ENCODE results near the gene SBF1.
"Not testable (repeated sequence)": the region's sequence is repeated elsewhere in the genome, so short reads cannot be mapped to it uniquely, and the experiment has no call there.

Gene SBF1, protein sequence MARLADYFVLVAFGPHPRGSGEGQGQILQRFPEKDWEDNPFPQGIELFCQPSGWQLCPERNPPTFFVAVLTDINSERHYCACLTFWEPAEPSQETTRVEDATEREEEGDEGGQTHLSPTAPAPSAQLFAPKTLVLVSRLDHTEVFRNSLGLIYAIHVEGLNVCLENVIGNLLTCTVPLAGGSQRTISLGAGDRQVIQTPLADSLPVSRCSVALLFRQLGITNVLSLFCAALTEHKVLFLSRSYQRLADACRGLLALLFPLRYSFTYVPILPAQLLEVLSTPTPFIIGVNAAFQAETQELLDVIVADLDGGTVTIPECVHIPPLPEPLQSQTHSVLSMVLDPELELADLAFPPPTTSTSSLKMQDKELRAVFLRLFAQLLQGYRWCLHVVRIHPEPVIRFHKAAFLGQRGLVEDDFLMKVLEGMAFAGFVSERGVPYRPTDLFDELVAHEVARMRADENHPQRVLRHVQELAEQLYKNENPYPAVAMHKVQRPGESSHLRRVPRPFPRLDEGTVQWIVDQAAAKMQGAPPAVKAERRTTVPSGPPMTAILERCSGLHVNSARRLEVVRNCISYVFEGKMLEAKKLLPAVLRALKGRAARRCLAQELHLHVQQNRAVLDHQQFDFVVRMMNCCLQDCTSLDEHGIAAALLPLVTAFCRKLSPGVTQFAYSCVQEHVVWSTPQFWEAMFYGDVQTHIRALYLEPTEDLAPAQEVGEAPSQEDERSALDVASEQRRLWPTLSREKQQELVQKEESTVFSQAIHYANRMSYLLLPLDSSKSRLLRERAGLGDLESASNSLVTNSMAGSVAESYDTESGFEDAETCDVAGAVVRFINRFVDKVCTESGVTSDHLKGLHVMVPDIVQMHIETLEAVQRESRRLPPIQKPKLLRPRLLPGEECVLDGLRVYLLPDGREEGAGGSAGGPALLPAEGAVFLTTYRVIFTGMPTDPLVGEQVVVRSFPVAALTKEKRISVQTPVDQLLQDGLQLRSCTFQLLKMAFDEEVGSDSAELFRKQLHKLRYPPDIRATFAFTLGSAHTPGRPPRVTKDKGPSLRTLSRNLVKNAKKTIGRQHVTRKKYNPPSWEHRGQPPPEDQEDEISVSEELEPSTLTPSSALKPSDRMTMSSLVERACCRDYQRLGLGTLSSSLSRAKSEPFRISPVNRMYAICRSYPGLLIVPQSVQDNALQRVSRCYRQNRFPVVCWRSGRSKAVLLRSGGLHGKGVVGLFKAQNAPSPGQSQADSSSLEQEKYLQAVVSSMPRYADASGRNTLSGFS (N-terminal part only)

DNA sequence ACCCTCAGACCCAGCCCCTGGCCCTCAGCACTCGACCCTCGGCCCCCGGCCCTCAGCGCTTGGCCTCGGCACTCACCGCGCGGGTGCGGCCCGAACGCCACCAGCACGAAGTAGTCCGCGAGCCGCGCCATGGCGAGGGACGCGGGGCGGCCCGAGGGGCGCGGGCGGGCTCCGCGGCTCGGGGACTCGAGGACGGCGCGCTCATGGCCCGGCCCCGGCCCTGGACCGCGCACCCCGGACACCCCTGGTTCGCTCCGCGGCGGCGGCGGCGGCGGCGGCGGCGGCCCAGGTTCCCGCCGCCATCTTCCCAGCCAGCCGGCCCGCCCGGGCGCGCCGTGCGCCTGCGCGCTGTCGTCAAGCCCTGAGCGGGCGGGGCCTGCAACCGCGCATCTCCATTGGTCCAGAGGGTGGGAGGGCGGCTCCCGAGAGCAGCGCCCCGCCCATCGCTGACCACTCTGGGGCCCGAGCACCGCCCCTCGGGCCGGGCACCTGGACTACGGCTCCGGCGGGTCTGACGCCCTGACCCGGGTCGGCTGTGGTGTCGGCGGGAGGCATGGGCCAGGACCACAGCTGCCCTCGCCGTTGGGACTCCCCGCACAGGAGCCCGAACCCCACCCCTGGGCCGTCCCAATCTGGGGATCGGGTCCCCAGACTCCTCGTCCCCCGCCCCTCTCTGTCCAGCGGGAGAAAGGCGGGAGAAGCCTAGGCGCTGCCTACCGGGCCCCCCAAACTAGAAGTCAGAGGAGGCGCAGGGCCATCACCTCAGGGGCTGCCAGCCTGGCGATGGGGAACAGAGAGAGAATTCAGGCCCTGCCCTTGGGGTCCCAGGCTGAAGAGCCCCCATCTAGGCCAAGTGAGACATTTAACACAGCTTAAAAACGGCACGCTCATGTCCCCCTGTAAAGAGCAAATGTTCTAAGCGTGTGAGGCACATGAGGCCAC lies at the start of gene SBF1:
Gene SBF1, minus strand, starts transcription at position 326 of the 942 bp plus-strand sequence. Its CDS starts 195 bp downstream, at position 131.
- peak; percentile 52 to 64 for DNase-seq

DNA sequence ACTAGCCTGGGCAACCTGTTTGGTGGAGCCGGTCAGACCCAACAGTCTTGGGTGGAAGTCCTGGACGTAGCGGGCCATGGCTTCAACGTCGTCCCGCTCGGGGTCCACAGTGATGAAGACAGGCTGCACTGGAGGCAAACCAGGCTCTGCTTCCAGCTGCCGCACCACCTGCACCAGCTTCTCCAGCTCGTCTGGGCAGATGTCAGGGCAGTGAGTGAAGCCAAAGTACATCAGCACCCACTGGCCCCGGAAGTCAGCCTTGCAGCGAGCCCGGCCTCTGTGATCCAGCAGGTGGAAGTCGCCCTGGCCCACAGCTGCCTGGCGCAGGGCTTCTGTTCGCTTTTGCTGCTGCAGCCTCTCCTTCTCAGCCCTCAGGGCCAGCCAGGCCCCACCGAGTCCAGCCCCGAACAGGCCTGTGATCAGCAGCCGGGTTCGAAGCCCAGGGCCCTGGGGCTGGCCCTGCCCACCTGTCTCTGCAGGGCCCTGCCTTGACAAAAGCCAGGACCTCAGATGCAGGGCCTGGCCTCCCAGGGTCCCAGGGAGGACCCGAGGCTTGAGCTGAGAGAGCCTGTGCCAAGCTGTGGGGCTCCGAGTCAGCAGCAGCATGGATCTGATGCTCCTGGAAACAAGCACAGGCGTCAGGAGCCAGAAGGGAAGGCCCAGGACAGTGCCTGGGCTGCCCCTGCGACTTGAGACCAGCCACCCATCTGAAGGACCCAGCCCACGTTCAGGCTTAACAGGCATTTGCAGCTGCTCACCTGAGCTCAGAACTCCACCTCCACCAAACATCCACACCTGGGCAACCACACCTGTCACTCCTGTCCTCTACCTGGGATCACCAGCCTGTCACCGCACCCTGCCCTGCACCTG lies 49.2 kb upstream of the SBF1 start:
- no peak for DNase-seq

DNA sequence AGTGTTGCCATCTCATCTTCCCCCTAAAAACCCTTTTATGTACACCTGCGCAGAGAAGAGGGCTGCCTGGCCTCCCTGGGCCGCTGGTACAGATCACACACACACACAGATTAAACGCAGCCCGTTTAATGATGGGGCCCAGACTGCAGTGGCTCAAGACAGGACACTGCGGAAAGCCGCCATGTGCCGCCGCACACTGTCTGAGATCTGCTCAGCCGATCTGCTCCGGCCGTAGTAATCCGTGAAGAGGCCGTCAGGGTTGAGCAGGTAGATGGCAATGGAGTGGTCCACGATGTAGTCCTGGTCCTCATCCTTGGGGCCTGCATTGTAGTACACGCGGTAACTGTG lies 48.6 kb upstream of the SBF1 start:
- no peak for DNase-seq

DNA sequence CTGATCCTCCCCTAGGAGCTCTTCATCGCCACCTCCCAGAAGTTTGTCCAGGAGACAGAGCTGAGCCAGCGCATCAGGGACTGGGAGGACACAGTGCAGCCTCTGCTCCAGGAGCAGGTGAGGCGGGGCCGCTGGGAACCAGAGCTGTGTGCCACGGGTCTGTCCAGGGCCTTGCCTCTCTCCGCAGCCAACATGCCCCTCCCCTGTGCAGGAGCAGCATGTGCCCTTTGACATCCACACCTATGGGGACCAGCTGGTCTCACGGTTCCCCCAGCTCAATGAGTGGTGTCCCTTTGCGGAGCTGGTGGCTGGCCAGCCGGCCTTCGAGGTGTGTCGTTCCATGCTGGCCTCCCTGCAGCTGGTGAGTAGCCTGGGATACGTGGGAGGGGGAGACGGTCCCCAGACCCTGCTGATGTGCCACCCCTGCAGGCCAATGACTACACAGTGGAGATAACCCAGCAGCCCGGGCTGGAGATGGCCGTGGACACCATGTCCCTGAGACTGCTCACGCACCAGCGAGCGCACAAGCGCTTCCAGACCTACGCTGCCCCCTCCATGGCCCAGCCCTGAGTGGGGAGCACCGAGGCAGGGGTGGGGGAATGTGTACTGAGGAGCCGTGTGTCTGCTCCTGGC lies 48.1 kb upstream of the SBF1 start:
- DNase-seq = no peak

DNA sequence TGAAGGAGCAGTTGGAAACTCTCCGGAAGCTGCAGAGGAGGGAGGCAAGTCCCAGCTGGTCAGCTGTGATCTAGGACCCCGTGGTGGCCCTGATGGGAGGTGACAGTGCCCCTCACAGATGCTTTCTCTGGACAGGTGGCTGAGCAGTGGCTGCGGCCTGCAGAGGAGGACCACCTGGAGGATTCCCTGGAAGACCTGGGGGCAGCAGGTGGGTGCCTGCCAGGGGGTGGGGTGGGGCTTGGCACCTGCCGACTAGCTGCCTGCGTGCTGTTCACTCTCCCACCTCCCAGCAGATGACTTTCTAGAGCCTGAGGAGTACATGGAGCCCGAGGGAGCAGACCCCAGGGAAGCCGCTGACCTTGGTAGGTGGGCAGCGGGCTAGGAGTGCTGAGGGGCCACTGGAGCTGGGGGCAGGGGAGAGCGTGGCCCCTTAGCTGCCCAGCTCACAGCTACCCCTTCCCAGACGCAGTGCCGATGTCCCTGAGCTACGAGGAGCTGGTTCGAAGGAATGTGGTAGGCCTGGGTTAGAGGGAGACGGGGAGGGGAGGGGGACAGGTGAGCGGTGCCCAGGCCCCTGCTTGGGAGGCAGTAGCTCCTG lies 47.5 kb upstream of the SBF1 start:
- no peak for DNase-seq

DNA sequence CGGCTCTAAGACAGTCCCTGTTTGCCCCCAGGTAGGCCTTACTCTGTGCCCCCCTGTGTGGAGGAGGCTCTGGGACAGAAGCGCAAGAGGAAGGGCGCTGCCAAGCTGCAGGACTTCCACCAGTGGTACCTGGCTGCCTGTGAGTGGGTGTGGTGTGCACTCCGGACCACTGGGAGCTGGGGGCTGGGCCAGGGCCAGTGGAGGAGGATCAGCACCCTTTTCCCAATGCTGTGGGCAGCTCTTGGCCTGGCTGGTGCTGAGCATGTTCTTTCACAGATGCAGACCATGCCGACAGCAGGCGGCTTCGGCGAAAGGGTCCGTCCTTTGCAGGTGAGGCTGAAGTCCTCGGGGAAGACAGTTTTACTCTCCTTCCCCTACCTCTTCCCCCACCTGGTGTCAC lies 46.9 kb upstream of the SBF1 start:
- no peak for DNase-seq

DNA sequence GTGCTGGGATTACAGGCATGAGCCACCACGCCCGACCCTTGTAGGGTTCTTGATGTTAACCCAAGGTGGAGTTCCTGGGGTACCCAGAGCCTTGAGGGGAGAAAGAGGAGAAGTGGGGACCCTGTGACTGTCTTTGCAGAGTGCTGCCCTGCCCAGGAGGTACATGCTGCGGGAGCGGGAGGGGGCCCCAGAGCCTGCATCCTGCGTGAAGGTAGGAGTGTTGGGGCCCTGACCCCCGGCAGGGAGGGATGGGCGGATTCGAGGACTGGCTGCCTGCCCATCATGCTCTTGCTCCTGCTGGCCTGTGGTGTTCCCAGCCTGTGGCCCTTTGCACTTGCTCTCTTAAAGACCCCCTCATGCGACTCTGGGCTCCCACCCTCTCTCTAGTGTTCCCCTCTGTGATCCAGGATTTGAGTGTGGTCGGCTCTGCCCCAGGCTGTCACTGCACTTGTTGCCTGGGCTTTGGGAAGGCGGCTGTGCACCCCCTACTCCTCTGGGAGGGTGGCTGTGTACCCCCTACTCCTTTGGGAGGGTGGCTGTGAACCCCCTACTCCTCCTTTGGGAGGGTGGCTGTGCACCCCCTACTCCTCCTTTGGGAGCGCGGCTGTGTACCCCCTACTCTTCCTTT lies 46.1 kb upstream of the SBF1 start:
- DNase-seq = no peak

DNA sequence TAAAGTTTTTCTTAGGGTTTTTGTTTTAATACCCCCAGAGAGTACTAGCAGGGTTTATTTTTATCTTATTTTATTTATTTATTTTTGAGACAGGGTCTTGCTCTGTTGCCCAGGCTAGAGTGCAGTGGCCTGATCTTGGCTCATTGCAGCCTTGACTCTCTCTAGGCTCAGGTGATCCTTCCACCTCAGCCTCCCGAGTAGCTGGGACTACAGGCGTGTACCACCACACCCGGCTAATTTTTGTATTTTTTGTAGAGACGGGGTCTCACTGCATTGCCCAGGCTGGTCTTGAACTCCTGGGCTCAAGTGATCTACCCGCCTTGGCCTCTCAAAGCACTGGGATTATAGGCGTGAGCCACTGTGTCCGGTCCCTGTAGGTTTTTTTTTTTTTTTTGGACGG lies 45.3 kb upstream of the SBF1 start:
- DNase-seq = not testable (repeated sequence)

DNA sequence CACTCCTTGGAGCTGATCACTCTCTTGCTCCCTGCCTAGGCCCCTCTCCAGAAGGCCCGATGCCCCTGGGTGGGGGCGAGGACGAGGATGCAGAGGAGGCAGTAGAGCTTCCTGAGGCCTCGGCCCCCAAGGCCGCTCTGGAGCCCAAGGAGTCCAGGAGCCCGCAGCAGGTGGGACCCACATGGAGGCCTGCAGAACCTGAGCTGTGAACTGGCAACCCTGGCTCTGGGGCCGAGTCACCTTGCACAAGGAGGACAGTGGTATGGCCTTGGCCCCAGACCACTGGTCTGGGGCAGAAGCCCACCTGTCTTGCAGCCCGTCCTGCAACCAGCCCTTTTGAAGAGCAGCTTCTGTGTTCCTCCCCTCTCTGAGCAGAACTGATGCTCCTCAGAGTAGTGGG lies 44.3 kb upstream of the SBF1 start:
- no peak for DNase-seq

DNA sequence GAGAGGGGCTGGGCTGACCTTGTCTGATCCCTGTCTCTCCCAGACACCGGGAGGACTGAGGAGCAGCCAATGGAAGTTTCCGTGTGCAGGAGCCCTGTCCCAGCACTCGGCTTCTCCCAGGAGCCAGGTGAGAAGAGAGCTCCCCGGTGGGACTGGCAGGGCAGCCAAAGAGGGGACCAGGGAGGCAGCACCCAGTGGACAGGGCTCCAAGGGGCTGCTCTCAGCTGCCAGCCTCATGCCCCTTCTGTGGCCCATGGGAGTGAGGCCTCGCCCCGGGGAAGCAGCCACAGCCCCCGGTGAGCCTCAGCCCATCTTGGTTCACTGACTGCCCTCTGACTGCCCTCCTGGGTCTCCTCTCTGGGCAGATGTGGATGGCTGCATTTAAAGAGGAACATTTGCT lies 43.8 kb upstream of the SBF1 start:
- DNase-seq = no peak

DNA sequence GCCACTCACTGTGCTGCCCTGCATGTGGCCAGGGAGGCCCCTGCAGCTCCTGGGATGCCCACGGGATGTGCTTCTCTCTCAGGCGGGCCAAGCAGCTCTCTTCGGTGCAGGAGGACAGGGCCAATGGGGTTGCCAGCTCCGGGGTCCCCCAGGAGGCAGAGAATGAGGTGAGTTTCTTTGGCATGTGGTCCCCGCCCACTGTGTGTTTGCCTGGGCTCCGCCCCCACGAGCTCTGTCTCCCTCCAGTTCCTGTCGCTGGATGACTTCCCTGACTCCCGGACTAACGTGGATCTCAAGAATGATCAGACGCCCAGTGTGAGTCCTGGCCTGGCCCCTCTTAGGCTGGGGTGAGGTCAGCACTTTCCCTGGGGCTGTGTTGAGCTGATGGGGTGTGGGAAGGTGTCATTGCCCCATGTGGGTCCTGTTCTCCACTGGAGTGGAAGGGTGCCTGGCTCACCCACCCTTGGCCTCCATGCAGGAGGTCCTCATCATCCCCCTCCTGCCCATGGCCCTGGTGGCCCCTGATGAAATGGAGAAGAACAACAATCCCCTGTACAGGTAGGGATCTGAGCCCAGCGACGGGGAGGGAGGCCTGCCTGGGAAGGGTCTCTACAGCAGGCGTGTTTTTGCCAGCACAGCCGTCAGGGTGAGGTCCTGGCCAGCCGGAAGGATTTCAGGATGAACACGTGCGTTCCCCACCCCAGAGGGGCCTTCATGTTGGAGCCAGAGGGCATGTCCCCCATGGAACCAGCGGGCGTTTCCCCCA lies 42.8 kb upstream of the SBF1 start:
- DNase-seq = no peak

DNA sequence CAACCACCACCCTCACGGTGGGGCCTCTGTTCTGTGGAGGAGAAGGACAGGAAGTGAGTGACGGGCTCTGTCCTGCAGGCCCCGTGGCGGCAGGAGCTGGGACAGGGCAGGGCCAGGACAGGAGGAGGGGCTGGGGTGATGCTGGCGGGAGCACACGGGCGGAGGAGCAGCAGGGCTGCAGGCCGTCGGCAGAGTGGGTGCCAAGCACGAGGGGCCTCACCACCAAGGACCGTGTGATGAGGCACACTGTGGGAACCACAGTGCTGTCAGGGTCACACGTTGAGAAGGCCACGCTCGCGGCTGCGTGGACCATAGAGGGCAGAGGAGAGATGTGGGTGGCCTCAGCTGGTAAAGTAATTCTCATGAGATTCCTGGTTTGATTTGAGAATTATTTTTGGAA lies 42.1 kb upstream of the SBF1 start:
- no peak for DNase-seq

DNA sequence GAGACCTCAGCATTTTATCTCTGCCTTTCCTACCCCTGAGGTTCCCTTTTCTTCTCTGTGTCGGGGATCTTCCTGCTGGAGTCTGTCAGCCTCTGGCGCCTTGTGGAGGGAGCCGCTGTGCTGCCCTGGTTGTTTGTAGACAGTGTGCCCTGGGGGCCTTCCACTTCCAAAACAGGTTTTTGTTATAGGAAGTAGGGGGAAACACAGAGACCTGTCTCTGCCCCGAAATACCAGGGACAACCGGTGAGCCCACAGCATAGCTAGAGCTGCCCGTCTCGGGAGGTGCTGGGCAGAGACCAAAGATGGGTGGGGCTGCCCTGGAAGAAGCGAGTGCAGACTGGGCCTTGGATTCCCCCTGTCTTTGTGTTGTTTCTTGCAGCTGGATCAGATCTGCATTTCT lies 41.2 kb upstream of the SBF1 start:
- no peak for DNase-seq

DNA sequence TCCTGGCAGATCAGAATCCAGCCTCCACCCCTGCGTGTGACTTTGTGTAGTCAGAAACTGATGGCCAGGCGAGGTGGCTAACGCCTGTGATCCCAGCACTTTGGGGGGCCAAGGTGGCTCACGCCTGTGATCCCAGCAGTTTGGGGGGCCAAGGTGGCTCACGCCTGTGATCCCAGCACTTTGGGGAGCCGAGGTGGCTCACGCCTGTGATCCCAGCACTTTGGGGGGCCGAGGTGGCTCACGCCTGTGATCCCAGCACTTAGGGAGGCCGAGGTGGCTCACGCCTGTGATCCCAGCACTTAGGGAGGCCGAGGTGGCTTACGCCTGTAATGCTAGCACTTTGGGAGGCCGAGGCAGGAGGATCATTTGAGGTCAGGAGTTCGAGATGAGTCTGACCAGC lies 38.3 kb upstream of the SBF1 start:
- no peak for DNase-seq

DNA sequence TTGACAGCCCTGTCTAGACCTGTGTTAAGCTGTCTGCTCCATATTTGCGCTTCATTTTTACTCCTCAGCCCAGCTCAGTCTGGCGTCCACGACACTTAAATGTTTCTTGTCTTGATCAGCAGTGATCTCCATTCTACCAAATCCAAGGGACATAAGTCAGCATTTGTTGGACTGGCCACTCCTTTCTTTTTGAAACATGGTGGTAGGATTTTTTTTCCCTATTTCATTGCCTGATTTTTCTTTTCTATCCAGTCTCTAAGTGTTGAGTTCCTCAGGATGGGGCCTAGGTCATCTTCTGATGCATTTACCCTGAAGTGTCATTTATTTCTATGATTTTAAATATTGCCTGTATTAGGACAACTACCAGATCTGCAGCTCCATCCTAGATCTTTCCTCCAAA lies 34.1 kb upstream of the SBF1 start:
- no peak for DNase-seq

DNA sequence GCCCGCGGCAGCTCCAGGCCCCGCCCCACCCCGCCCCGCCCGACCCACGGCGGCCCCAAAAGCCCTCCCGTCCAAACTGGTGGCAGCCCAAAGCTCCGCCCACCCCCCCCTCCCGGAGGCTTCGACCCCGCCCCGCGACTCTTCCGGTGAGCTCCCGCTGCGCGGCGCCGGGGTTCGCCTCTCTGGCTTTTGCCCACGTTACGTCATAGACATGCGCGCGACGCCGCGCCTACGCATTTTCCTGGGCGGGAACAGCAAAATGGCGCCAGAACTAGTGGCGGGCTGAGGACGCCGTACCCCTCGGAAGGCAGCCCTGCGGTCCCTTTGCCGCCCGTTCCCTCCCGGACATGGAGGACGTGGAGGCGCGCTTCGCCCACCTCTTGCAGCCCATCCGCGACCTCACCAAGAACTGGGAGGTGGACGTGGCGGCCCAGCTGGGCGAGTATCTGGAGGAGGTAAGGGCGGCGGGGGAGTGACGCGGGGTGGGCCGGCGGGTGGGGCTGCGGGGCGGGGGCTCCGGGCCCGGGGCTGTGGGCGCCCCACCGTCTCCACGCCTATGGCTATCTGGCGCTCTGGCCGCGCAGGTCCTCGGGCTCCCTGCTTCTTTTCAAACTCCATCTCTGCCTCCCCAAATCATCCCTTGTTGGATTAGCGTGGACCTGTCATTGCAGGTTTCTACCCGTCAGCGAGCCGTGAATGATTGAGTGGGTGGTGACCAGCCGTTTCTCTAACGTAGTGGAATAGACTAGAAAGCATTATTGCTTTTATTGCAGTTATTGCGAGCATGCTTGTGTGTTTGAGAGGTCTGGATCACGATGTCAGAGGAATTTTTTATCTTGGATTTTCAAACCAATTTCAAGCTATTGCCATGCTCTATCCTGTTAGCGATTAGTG lies 33.4 kb upstream of the SBF1 start, which contains the start of gene NCAPH2:
Gene NCAPH2, plus strand, starts transcription at position 234 of the 894 bp plus-strand sequence. Its CDS starts 114 bp downstream, at position 348.
- DNase-seq = peak in 1 of 2 experiments; percentile 92

DNA sequence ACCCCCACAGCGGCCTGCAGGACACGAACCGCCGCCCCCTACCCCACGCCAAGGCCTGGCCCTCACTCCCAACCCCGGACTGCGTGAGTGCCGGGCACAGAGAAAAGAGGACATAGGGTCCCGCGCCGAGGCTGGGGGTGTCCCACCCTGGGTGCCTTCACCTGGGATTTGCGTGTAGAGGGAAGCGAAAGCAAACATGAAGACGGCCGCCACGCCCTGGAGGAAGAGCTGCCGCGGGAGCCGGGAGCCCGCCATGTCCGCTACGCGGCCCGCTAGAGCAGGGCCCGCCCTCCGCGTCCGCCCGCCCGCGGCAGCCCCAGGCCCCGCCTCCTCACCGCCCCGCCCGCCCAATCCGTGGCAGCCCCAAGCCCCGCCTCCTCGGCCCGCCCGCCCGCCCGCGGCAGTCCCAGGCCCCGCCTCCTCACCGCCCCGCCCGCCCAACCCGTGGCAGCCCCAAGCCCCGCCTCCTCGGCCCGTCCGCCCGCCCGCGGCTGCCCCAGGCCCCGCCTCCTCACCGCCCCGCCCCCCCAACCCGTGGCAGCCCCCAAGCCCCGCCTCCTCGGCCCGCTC lies 32.7 kb upstream of the SBF1 start, which contains the start of gene LMF2:
Gene LMF2, minus strand, starts transcription at position 282 of the 570 bp plus-strand sequence. Its CDS starts 27 bp downstream, at position 255.
- peak; percentile 42 to 89 for DNase-seq
